ENCODE measurements around the gene KRTAP1-3.
"Not testable (repeated sequence)": the region's sequence is repeated elsewhere in the genome, so short reads cannot be mapped to it uniquely, and the experiment has no call there.

KRTAP1-3 gene

GRCh38 chr17:41065016-41065689 lies 30.5 kb upstream of the KRTAP1-3 start:
- H3K9me3 ChIP-seq (ENCODE audit: control insufficient read depth, insufficient read depth, low read depth, low read length), result not testable (repeated sequence)

DNA sequence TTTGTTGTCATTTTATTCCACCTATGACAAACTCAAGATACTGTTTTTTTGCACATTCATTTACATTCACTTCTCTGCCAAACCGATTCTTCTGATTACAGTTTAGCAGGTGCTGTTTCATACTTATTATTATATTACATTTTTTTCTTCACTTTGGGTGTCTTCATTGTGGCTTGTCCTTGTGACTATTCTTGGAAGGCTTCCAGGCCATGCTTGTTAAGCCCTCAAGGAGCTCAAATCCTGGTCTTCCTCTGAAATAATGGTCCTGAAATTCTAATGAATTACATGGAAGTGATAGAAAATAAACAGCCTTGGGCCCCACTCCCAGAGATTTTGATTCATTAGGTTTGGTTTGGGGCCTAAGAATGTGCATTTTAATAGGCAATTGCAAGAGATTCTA lies 29.6 kb upstream of the KRTAP1-3 start:
- peaks cover 4% of the 10 kb centered on the region; the same call in 1 of the 2 replicates for H3K4me1 ChIP-seq (ENCODE audit: control insufficient read depth, insufficient read depth, low read length)
- no peaks in the 10 kb centered on the region for H3K36me3 ChIP-seq (ENCODE audit: control insufficient read depth, insufficient read depth, low read length)
- H3K27ac ChIP-seq (ENCODE audit: low read depth, low read length), result no peak overlapping the region
- H3K4me3 ChIP-seq (ENCODE audit: low read depth, low read length), result no peak overlapping the region
- no peaks in the 10 kb centered on the region for H3K9me3 ChIP-seq (ENCODE audit: control insufficient read depth, insufficient read depth, low read depth, low read length)
- no peaks in the 10 kb centered on the region for H3K27me3 ChIP-seq (ENCODE audit: control insufficient read depth, insufficient read depth, low read length)
- no peak overlapping the region for H3K9ac ChIP-seq (ENCODE audit: low read length)

More at GRCh38 chr17:41065016-41065689, 30.5 kb upstream of the KRTAP1-3 start:
- not testable (repeated sequence) for H3K4me3 ChIP-seq (ENCODE audit: low read depth, low read length); H3K27ac ChIP-seq (ENCODE audit: low read depth, low read length); H3K27me3 ChIP-seq (ENCODE audit: control insufficient read depth, insufficient read depth, low read length); H3K9ac ChIP-seq (ENCODE audit: low read length); H3K36me3 ChIP-seq (ENCODE audit: control insufficient read depth, insufficient read depth, low read length); H3K4me1 ChIP-seq (ENCODE audit: control insufficient read depth, insufficient read depth, low read length)

DNA sequence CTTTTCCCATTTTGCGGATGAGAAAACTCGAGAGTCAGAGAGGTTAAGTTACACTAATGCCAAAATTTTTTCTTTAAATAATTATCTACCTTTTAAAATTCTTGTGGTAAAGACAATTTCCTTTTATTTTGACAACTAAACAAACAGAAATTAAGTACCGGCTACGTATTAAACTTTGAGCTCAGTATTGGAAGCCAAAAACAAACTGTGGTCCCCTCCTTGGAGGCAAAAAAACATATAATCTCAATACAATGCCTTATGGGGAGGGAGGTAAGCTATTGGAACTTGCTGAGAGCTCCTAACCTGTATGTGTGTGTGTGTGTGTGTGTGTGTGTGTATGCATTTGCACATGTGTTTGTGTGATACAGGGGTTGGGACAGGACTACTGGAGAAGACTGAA lies 28.8 kb upstream of the KRTAP1-3 start:
- Histone ChIP-seq H3K36me3 (ENCODE audit: control insufficient read depth, insufficient read depth, low read length) (no peaks in the 10 kb centered on the region), H3K9me3 (ENCODE audit: control insufficient read depth, insufficient read depth, low read depth, low read length) (no peaks in the 10 kb centered on the region), H3K4me1 (ENCODE audit: control insufficient read depth, insufficient read depth, low read length) (peaks cover 4% of the 10 kb centered on the region; the same call in 1 of the 2 replicates), H3K27me3 (ENCODE audit: control insufficient read depth, insufficient read depth, low read length) (no peaks in the 10 kb centered on the region), H3K9ac (ENCODE audit: low read length) (no peak overlapping the region), H3K27ac (ENCODE audit: low read depth, low read length) (no peak overlapping the region), H3K4me3 (ENCODE audit: low read depth, low read length) (no peak overlapping the region)

DNA sequence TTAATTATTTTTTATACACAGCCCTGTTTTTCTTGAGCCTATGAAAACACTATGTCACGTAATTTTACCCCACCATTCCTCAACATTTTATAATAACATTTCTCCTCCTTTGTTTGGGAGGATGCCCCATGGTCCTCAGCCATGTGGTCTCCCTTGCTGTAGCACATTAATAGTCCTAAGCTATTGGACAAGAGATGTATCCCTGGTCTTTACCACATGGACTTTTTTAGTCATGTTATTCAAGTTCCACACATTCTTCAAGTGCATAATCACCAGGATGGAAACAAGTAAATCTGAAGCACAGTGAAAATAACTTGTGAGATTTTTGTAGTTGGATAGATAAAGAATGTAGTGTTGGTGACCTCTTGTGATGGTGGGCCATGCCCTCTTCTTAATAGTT lies 27.3 kb upstream of the KRTAP1-3 start:
- Histone ChIP-seq H3K4me1 (ENCODE audit: control insufficient read depth, insufficient read depth, low read length) (peaks cover 4% of the 10 kb centered on the region; the same call in 1 of the 2 replicates), H3K4me3 (ENCODE audit: low read depth, low read length) (no peak overlapping the region), H3K27me3 (ENCODE audit: control insufficient read depth, insufficient read depth, low read length) (no peaks in the 10 kb centered on the region), H3K36me3 (ENCODE audit: control insufficient read depth, insufficient read depth, low read length) (no peaks in the 10 kb centered on the region), H3K27ac (ENCODE audit: low read depth, low read length) (no peak overlapping the region), H3K9ac (ENCODE audit: low read length) (no peak overlapping the region), H3K9me3 (ENCODE audit: control insufficient read depth, insufficient read depth, low read depth, low read length) (no peaks in the 10 kb centered on the region; the same call in 1 of the 2 replicates)

DNA sequence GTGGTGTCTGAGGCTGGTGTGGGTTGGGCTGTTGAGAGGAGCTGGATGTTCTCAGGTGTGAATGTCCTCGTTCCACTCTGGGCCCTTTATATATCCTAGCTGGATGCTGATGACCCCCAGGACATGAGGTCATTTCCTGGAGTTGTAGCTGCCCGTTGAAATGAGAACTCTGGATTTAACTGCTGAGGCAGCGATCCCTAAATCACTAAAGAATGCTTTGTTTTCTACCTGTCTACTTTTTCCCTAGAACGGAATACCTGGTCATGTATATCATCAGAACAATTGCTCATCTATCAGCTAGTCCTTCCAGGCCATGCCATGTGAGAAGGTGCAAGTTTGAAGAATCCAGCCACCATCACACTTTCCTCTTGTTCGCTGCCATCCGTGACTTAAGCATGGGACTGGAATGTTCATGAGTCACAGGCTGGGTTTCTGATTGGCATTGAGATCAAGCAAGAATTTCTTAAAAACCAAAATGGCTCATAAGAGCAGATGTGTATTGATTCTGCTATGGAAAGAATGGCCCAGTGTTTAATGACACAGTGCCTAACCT lies 25.5 kb upstream of the KRTAP1-3 start, which contains the start of gene KRTAP2-3:
Gene KRTAP2-3 (minus strand): TSS at position 63 of the 553 bp plus-strand sequence. CDS start 64 bp downstream, outside the sequence.
- no peaks in the 10 kb centered on the region for H3K36me3 ChIP-seq (ENCODE audit: control insufficient read depth, insufficient read depth, low read length)
- peaks cover 4% of the 10 kb centered on the region; the same call in 1 of the 2 replicates for H3K4me1 ChIP-seq (ENCODE audit: control insufficient read depth, insufficient read depth, low read length)
- no peak within 1 kb of the TSS for H3K4me3 ChIP-seq (ENCODE audit: low read depth, low read length)
- no peak within 1 kb of the TSS for H3K9ac ChIP-seq (ENCODE audit: low read length)
- no peak within 1 kb of the TSS for H3K27ac ChIP-seq (ENCODE audit: low read depth, low read length)
- no peaks in the 10 kb centered on the region for H3K27me3 ChIP-seq (ENCODE audit: control insufficient read depth, insufficient read depth, low read length)
- no peaks in the 10 kb centered on the region; the same call in 1 of the 2 replicates for H3K9me3 ChIP-seq (ENCODE audit: control insufficient read depth, insufficient read depth, low read depth, low read length)

GRCh38 chr17:41059276-41060051 lies 24.8 kb upstream of the KRTAP1-3 start:
- H3K4me3 ChIP-seq (ENCODE audit: low read depth, low read length); H3K27ac ChIP-seq (ENCODE audit: low read depth, low read length); H3K36me3 ChIP-seq (ENCODE audit: control insufficient read depth, insufficient read depth, low read length); H3K9ac ChIP-seq (ENCODE audit: low read length); H3K9me3 ChIP-seq (ENCODE audit: control insufficient read depth, insufficient read depth, low read depth, low read length); H3K4me1 ChIP-seq (ENCODE audit: control insufficient read depth, insufficient read depth, low read length); H3K27me3 ChIP-seq (ENCODE audit: control insufficient read depth, insufficient read depth, low read length): not testable (repeated sequence)

- Histone ChIP-seq H3K27ac (ENCODE audit: low read depth, low read length) (no peak overlapping the region), H3K9ac (ENCODE audit: low read length) (no peak overlapping the region), H3K4me3 (ENCODE audit: low read depth, low read length) (no peak overlapping the region), H3K4me1 (ENCODE audit: control insufficient read depth, insufficient read depth, low read length) (peaks cover 4% of the 10 kb centered on the region; the same call in 1 of the 2 replicates), H3K36me3 (ENCODE audit: control insufficient read depth, insufficient read depth, low read length) (no peaks in the 10 kb centered on the region), H3K27me3 (ENCODE audit: control insufficient read depth, insufficient read depth, low read length) (no peaks in the 10 kb centered on the region), H3K9me3 (ENCODE audit: control insufficient read depth, insufficient read depth, low read depth, low read length) (no peaks in the 10 kb centered on the region; the same call in 1 of the 2 replicates)
Measured at GRCh38 chr17:41058741-41059140, 24.1 kb upstream of the KRTAP1-3 start.

DNA sequence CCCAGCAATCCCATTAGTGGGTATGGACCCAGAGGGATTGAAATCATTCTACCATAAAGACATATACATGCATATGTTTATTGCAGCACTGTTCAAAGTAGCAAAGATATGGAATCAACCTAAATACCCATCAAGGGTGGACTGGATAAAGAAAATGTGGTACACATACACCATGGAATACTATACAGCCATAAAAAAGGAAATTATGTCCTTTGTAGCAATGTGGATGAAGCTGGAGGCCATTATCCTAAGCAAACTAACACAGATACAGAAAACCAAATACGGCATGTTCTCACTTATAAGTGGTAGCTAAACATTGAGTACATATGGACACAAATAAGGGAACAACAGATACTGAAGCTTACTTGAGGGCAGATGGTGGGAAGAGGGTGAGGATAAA lies 22.9 kb upstream of the KRTAP1-3 start:
- no peak overlapping the region for H3K27ac ChIP-seq (ENCODE audit: low read depth, low read length)
- H3K4me3 ChIP-seq (ENCODE audit: low read depth, low read length), result no peak overlapping the region
- no peak overlapping the region for H3K9ac ChIP-seq (ENCODE audit: low read length)
- H3K4me1 ChIP-seq (ENCODE audit: control insufficient read depth, insufficient read depth, low read length), result peaks cover 4% of the 10 kb centered on the region; the same call in 1 of the 2 replicates
- H3K9me3 ChIP-seq (ENCODE audit: control insufficient read depth, insufficient read depth, low read depth, low read length), result no peaks in the 10 kb centered on the region; the same call in 1 of the 2 replicates
- H3K27me3 ChIP-seq (ENCODE audit: control insufficient read depth, insufficient read depth, low read length), result no peaks in the 10 kb centered on the region
- no peaks in the 10 kb centered on the region for H3K36me3 ChIP-seq (ENCODE audit: control insufficient read depth, insufficient read depth, low read length)

GRCh38 chr17:41055130-41055529 lies 20.5 kb upstream of the KRTAP1-3 start, which contains the start of gene KRTAP2-2:
Gene KRTAP2-2, minus strand, starts transcription at chr17:41055230. Its CDS starts 19 bp downstream, at chr17:41055211.
- H3K4me1 ChIP-seq (ENCODE audit: control insufficient read depth, insufficient read depth, low read length); H3K27ac ChIP-seq (ENCODE audit: low read depth, low read length); H3K4me3 ChIP-seq (ENCODE audit: low read depth, low read length); H3K27me3 ChIP-seq (ENCODE audit: control insufficient read depth, insufficient read depth, low read length); H3K36me3 ChIP-seq (ENCODE audit: control insufficient read depth, insufficient read depth, low read length); H3K9me3 ChIP-seq (ENCODE audit: control insufficient read depth, insufficient read depth, low read depth, low read length); H3K9ac ChIP-seq (ENCODE audit: low read length): not testable (repeated sequence)

DNA sequence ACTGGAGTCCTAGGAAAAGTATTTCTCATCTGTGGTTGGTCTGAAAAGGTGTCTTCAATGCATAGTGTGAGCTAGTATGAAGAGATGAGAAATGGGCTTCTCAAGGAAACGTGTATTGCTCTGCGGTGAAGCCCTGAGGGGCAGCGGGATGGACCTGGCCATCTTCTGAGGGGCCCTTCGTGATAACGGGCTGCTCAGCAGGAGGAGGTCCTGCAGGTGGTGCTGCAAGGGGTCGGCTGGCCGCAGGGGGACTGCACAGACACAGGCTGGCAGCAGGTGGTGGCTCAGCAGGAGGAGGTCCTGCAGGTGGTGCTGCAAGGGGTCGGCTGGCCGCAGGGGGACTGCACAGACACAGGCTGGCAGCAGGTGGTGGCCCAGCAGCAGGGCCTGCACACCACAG lies 19.9 kb upstream of the KRTAP1-3 start:
- not testable (repeated sequence) for H3K27ac ChIP-seq (ENCODE audit: low read depth, low read length); H3K4me1 ChIP-seq (ENCODE audit: control insufficient read depth, insufficient read depth, low read length); H3K9me3 ChIP-seq (ENCODE audit: control insufficient read depth, insufficient read depth, low read depth, low read length); H3K27me3 ChIP-seq (ENCODE audit: control insufficient read depth, insufficient read depth, low read length); H3K36me3 ChIP-seq (ENCODE audit: control insufficient read depth, insufficient read depth, low read length); H3K9ac ChIP-seq (ENCODE audit: low read length); H3K4me3 ChIP-seq (ENCODE audit: low read depth, low read length)

GRCh38 chr17:41054025-41054424 lies 19.4 kb upstream of the KRTAP1-3 start:
- no peak overlapping the region for H3K9ac ChIP-seq (ENCODE audit: low read length)
- H3K4me3 ChIP-seq (ENCODE audit: low read depth, low read length), result no peak overlapping the region
- no peak overlapping the region for H3K27ac ChIP-seq (ENCODE audit: low read depth, low read length)
- H3K9me3 ChIP-seq (ENCODE audit: control insufficient read depth, insufficient read depth, low read depth, low read length), result no peaks in the 10 kb centered on the region; the same call in 1 of the 2 replicates
- no peaks in the 10 kb centered on the region for H3K27me3 ChIP-seq (ENCODE audit: control insufficient read depth, insufficient read depth, low read length)
- H3K36me3 ChIP-seq (ENCODE audit: control insufficient read depth, insufficient read depth, low read length), result no peaks in the 10 kb centered on the region
- no peaks in the 10 kb centered on the region; the same call in 1 of the 2 replicates for H3K4me1 ChIP-seq (ENCODE audit: control insufficient read depth, insufficient read depth, low read length)
